NB4 (cell line): Measurements from ENCODE around the gene PSMC1.

ENCODE experiments used
- DNase-seq: peaks from one replicate; pipeline ENCODE4 v3.0.0; 2010; ENCODE audit warnings: low read depth
- H3K4me3 ChIP-seq: one replicate; pipeline ENCODE4 v1.5.1; 2011; ENCODE audit warnings: mild to moderate bottlenecking, low read depth, low read length, moderate library complexity
- CTCF ChIP-seq: IDR thresholded peaks from one replicate; pipeline ENCODE4 v1.5.1; 2012; ENCODE audit warnings: low read depth, low read length
- MAX ChIP-seq: IDR thresholded peaks from 2 replicates; pipeline ENCODE4 v1.6.1; 2011; ENCODE audit warnings: low read depth, low read length
- MYC ChIP-seq: IDR thresholded peaks from 2 replicates; pipeline ENCODE4 v1.6.1; 2011; ENCODE audit warnings: low read depth, low read length
- POLR2A ChIP-seq: IDR thresholded peaks from 2 replicates; pipeline ENCODE4 v1.6.1; 2011; ENCODE audit warnings: mild to moderate bottlenecking; ENCODE audit not compliant: insufficient read length; ENCODE audit errors: extremely low read depth

PSMC1 gene

GRCh38 chr14:90302529-90303303 lies 46.4 kb downstream of the PSMC1 start:
- no peak for DNase-seq

GRCh38 chr14:90303473-90303872 lies 47.1 kb downstream of the PSMC1 start:
- TF ChIP-seq MYC (no peak), POLR2A (no peak), MAX (no peak), CTCF (no peak)
- no peak for DNase-seq
- H3K4me3 ChIP-seq: no peak overlapping the region

More at GRCh38 chr14:90302529-90303303, 46.4 kb downstream of the PSMC1 start:
- TF ChIP-seq CTCF (no peak), MYC (no peak), POLR2A (no peak), MAX (no peak)
- H3K4me3 ChIP-seq: no peak overlapping the region

- DNase-seq: no peak
- TF ChIP-seq MAX (no peak), POLR2A (no peak), CTCF (no peak), MYC (no peak)
- no peak overlapping the region for H3K4me3 ChIP-seq
Observed at GRCh38 chr14:90304502-90304901, 48.1 kb downstream of the PSMC1 start.

GRCh38 chr14:90305176-90305601 lies 48.8 kb downstream of the PSMC1 start:
- no peak for DNase-seq
- H3K4me3 ChIP-seq: no peak overlapping the region
- TF ChIP-seq CTCF (no peak), MYC (no peak), MAX (no peak), POLR2A (no peak)

- no peak for DNase-seq
- TF ChIP-seq MYC (no peak), CTCF (no peak), MAX (no peak), POLR2A (no peak)
- no peak overlapping the region for H3K4me3 ChIP-seq
Observed at GRCh38 chr14:90308561-90308960, 52.2 kb downstream of the PSMC1 start.
